Thymus (tissue), 11 donors: ENCODE results near the gene NUDT8. TPM values are rescaled to one million over a fixed set of nuclear protein-coding genes. Genes with fewer than 3 reads are reported as not detected.
"Not testable (repeated sequence)": the region's sequence is repeated elsewhere in the genome, so short reads cannot be mapped to it uniquely, and the experiment has no call there.

Source experiments
- DNase-seq, 9 donors: peaks; one replicate each; pipeline ENCODE4 v3.0.0-alpha.2; 2013; ENCODE audit warnings: low spot score in 9 of 9, low read depth in 6 of 9, missing footprints in 1 of 9
- H3K27ac ChIP-seq, 2 donors: one replicate each; pipeline ENCODE4 v1.5.1; 2013; ENCODE audit warnings: control low read depth in 1 of 2, low read depth in 1 of 2, low read length in 1 of 2, mild to moderate bottlenecking in 1 of 2, moderate library complexity in 1 of 2
- H3K27me3 ChIP-seq, 2 donors: one replicate each; pipeline ENCODE4 v1.5.1; 2013; ENCODE audit warnings: low read length in 1 of 2; ENCODE audit not compliant: control insufficient read depth in 2 of 2, insufficient read depth in 1 of 2
- H3K36me3 ChIP-seq, 2 donors: one replicate each; pipeline ENCODE4 v1.5.1; 2013; ENCODE audit warnings: low read length in 1 of 2, mild to moderate bottlenecking in 1 of 2, moderate library complexity in 1 of 2; ENCODE audit not compliant: control insufficient read depth in 2 of 2, insufficient read depth in 2 of 2
- H3K4me1 ChIP-seq, 2 donors: one replicate each; pipeline ENCODE4 v1.5.1; 2013; ENCODE audit warnings: low read length in 2 of 2; ENCODE audit not compliant: control insufficient read depth in 2 of 2, insufficient read depth in 2 of 2
- H3K4me3 ChIP-seq, 2 donors: one replicate each; pipeline ENCODE4 v1.5.1; 2013; ENCODE audit warnings: low read length in 2 of 2, control low read depth in 1 of 2, mild to moderate bottlenecking in 1 of 2
- H3K9me3 ChIP-seq, 2 donors: one replicate each; pipeline ENCODE4 v1.5.1; 2013; ENCODE audit warnings: low read length in 1 of 2, mild to moderate bottlenecking in 1 of 2; ENCODE audit not compliant: control insufficient read depth in 2 of 2, insufficient read depth in 1 of 2
- WGBS: extraction: QIAGEN DNeasy Blood & Tissue Kit; methylation state at CpG from one replicate; pipeline ENCODE4 v1.1.7; 2013; 5-methylcytosine and 5-hydroxymethylcytosine counted together
- polyA plus RNA-seq: library from polyadenylated mRNA; stranded (reverse); fragments of 200-250 nt; gene quantifications from one replicate; pipeline ENCODE4 v1.2.3, GENCODE V29; 2013
- total RNA-seq: library from RNA; stranded (reverse); fragments of 120-200 nt; gene quantifications from one replicate; pipeline ENCODE4 v1.2.4, GENCODE V29; 2013
- donor health status: healthy.

NUDT8 gene
- total and polyA plus RNA-seq, 2 donors = 4.7 to 5.8 TPM

DNA sequence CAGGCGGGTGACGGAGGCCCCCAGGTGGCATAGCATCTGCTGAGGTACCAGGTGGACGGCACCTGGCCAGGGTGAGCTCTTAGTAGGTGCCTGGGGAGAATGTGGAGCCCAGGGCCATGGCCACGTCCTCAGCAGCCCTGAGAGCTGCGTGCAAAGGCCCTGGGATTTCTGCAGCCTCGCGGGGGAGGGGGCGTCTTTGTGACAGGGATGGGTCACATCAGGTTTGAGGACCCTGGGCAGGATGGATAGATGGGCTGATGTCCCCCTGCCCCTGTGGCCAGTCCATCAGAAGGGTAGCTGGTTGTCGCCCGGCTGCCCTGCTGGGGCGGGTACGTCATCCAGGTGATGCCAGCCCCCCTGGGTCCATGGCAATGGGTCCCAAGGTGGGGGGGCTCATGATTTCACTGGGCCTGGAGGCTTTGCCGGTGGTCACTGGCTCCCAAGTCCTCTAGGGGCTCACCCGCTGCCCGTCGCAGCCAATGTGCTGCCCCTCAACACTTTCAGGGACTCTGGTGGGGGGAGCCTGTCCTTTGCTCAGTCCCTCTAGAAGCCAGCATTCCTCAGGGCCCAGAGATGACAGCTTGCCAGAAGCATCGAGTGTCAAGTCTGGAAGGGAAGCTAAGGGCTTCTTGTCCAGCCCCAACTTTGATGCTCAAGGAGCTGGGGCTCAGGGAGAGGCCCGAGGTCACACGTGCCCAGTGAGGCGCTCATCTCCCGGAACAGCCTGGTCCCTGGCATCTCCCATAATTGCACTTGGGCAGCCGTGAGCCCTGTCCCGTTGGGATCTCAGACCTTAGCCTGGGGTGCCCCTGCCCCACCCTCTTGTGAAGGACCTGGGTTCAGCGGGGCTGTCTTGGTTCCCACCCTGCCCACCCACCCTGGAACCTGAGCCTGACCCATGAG, 9.0 kb upstream of the NUDT8 start:
- DNase-seq = no peak
- no peaks in the 10 kb centered on the region for H3K36me3 ChIP-seq
- peaks cover 0 to 3% of the 10 kb centered on the region in 2 donors for H3K9me3 ChIP-seq
- H3K4me3 ChIP-seq = no peak overlapping the region
- 98% methylated on average over 24 of the region's 24 CpGs for WGBS
- peaks cover 0 to 2% of the 10 kb centered on the region in 2 donors for H3K4me1 ChIP-seq
- H3K27me3 ChIP-seq = peaks cover 0 to 8% of the 10 kb centered on the region in 2 donors
- no peak overlapping the region for H3K27ac ChIP-seq

DNA sequence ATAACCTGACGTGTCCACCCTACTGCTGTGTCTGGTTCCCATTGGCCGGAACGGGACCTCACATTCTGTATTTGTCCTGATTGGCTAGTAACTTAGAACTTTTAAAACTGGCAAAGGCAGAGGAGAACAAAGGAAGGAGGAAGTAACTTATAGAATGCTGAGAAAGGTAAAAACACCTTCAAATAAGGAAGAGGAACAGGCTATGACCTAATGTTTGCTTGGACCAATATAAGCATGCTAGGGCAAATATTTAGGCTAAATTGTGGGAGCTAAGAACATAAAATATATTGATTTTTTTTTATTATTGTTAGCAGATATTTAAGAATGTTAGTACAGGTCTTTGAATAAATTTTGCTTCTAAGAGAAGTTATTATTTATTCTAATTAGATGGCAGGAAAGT, 7.7 kb upstream of the NUDT8 start:
- not testable (repeated sequence) for H3K9me3 ChIP-seq, H3K36me3 ChIP-seq, H3K4me3 ChIP-seq, H3K27me3 ChIP-seq, H3K27ac ChIP-seq, DNase-seq, H3K4me1 ChIP-seq
- 99% methylated on average over 3 of the region's 3 CpGs for WGBS

DNA sequence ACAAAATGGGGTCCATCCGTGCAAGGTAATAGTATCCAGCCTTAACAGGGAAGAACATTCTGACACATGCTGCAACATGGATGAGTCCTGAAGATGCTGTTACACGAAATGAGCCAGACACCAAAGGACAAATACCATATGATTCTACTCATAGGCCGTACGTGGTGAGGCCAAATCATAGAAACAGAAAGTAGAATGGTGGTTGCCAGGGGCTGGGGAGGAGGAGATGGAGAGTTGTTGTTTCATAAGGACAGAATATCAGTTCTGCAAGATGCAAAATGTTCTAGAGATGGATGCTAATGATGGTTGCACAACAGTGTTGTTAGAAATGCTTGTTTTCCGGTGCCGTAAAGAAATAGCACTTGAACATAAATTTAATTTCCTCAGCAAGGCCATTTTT, 7.2 kb upstream of the NUDT8 start:
- H3K27ac ChIP-seq = no peak overlapping the region
- 89% methylated on average over 6 of the region's 6 CpGs for WGBS
- no peak for DNase-seq
- H3K9me3 ChIP-seq = no peaks in the 10 kb centered on the region
- H3K4me1 ChIP-seq = peaks cover 0 to 2% of the 10 kb centered on the region in 2 donors
- no peak overlapping the region for H3K4me3 ChIP-seq
- no peaks in the 10 kb centered on the region for H3K36me3 ChIP-seq
- H3K27me3 ChIP-seq = peaks cover 0 to 8% of the 10 kb centered on the region in 2 donors

DNA sequence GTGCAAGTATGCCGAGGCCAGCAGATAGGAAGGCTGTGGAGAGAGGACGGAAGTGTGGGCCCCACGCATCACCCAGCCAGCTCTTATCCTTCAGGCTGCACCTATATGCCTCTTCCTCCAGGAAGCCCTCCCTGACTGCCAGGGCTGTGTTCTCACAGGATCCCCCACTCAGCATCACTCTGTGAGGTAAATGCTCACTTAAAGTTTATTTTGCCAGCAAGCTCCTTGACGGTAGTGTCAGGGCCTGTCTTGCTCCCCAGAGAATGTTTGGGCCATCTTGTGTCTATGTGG, 5.4 kb upstream of the NUDT8 start:
- peaks cover 0 to 4% of the 10 kb centered on the region in 2 donors for H3K9me3 ChIP-seq
- H3K36me3 ChIP-seq = no peaks in the 10 kb centered on the region
- WGBS = 97% methylated on average over 4 of the region's 4 CpGs
- peaks cover 0 to 5% of the 10 kb centered on the region in 2 donors for H3K27me3 ChIP-seq
- DNase-seq = no peak
- H3K27ac ChIP-seq = no peak overlapping the region
- H3K4me3 ChIP-seq = no peak overlapping the region
- H3K4me1 ChIP-seq = peaks cover 7 to 11% of the 10 kb centered on the region in 2 donors

DNA sequence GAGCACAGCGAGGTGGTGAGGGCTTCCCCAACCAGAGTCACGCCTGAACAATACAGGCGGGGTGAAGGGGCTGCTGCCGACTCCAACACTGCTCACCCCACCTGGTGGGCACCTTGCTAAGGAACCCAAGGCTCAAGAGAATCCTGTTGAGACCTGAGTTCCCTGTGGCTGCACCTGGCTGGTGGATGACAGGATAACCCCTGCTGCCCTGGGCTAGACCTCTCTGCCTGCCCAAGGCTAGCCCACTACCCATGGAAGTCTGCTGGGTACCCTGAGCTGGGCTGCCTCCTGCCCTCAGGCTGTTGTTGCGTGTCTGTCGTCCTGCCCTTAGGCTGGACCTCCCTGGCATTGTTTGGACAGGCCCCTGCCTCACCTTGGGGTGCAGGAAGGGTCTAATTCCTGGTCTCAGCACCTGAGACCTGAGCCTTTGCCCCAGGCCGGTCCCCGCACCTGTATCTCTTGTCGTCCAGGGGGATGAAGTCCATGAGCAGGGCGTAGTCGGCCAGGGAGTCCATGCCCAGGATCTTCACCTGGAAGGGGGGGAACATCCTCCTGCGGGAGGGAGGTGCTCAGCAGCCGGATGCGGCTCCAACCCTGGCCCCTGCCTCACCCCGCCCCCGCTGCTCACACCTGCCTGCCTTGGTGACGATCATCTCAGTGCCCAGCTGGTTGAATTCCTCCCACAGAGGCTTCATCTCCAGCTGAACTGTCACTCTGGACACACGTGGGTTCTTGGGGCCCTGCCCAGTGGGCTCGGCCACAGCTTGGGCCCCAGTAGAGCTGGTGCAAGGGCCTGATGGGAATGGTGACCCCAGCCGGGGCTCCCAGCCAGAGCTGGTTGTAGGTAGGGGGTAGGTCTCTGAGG, 4.9 kb upstream of the NUDT8 start:
- H3K4me1 ChIP-seq = peaks cover 7 to 10% of the 10 kb centered on the region in 2 donors
- H3K27ac ChIP-seq = no peak overlapping the region
- 94% methylated on average over 20 of the region's 20 CpGs for WGBS
- no peak overlapping the region for H3K4me3 ChIP-seq
- no peaks in the 10 kb centered on the region for H3K36me3 ChIP-seq
- peaks cover 0 to 4% of the 10 kb centered on the region in 2 donors for H3K9me3 ChIP-seq
- DNase-seq = no peak
- H3K27me3 ChIP-seq = peaks cover 0 to 2% of the 10 kb centered on the region in 2 donors

DNA sequence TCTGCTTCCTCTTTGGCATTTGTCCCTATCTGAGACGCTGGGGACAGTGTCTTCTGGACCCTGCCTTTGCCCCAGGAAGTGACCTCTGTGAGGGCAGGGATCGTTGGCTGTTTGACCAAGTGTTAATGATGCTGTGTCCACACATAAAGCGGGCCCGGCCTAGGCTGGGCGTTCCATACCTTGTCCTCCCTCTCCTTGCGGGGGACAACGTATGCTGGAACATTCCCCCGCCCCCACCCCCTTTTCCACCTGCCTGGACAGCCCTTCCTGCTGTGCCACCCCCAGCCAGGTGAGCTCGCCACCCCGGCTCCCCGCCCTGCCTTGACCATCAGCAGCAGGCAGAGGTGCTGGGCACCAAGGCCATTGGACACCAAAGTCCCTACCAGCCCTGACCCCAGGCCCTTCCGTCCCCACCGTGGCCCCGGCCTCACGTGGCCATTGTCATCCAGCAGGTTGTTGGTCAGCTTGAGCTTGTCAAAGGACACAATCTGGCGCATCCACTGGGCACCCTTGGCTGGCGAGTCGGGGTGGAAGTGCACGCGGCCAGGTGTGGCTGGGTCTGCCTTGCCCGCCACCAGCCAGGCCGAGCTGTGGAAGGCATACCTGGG, 4.1 kb upstream of the NUDT8 start:
- no peak for DNase-seq
- no peaks in the 10 kb centered on the region for H3K36me3 ChIP-seq
- WGBS = 90% methylated on average over 22 of the region's 22 CpGs
- peaks cover 0 to 4% of the 10 kb centered on the region in 2 donors for H3K9me3 ChIP-seq
- H3K4me1 ChIP-seq = peaks cover 7 to 18% of the 10 kb centered on the region in 2 donors
- no peak overlapping the region for H3K4me3 ChIP-seq
- H3K27me3 ChIP-seq = no peaks in the 10 kb centered on the region
- no peak overlapping the region for H3K27ac ChIP-seq

DNA sequence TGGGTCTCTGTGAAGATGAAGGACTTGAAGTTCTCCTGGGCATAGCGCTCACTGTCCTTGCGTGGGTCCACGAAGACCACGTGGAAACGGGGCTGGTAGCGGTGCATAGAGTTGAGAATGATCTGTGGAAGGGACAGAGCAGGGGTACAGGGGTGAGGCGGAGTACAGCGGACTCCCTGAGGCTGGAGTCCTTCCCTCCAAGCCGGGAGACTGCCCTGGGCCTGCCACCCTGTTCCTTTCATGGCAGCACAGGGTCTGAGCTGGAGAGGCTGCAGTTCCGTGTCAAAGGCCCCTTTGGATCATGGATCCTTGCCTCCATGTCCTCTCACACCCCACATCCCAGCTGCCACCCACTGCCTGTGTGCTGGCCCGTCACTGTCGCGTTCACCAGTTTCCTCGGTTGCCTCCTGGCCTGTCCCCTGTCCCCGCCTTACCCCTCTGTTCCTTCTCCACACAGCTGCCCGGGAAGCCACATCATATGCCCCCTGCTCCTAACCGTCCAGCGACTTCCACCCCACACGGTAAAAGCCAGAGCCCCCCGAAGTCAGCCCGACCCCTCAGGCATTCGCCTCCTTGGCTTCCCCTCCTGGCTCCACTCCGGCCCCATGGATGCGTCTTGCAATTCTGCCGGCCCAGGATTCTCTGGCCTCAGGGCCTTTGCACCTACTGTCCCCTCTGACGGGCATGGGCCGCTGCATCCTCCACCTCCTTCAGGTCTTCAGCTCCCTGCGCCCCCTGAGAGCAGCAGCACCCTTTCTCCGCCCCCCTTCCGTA, 3.4 kb upstream of the NUDT8 start:
- 98% methylated on average over 30 of the region's 30 CpGs for WGBS
- H3K27me3 ChIP-seq = no peaks in the 10 kb centered on the region
- H3K4me3 ChIP-seq = no peak overlapping the region
- peaks cover 0 to 4% of the 10 kb centered on the region in 2 donors for H3K9me3 ChIP-seq
- peaks cover 7 to 20% of the 10 kb centered on the region in 2 donors for H3K4me1 ChIP-seq
- H3K27ac ChIP-seq = no peak overlapping the region
- H3K36me3 ChIP-seq = no peaks in the 10 kb centered on the region
- no peak for DNase-seq

DNA sequence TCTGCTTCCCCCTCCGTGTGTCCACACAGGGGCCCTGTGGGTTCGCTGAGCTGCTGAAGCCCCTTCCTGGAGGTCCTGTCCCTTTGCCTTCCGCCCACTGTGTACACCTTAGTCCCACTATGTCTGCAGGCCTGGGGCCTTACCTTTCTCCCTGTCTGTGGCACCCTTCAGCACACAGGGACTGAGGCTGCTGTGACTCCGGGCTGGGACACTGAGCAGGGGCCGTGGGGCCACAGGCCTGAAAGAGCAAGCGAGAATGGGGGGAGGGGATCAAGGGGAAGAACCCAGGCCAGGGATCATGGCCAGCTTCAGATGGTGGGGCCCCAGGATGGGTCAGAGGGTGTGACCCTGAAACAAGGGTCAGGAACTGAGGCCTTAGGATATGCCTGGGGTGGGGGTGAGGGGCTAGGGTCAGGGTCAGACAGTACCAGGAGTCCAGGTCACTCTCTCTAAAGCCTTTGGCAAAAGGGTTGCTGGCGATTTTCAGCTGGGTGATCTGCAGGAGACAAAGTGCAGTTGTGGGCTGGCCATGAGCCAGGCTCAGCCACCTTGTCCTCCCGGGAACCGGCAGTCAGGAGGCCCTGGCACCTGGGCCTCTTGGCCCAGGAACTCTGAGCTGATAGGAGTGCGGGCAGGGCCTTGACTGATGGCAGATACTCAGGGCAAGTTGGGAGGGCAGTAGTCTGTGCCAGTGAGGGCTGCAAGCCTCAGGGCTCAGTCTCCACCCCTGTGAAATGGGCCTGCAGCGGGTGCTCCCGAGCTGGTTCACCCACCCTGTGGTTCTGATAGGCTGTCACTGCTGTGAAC, 2.6 kb upstream of the NUDT8 start:
- H3K4me3 ChIP-seq = no peak overlapping the region
- H3K9me3 ChIP-seq = peaks cover 0 to 4% of the 10 kb centered on the region in 2 donors
- H3K4me1 ChIP-seq = peaks cover 7 to 20% of the 10 kb centered on the region in 2 donors
- H3K27ac ChIP-seq = no peak overlapping the region
- no peaks in the 10 kb centered on the region for H3K27me3 ChIP-seq
- DNase-seq = no peak
- 76% methylated on average over 12 of the region's 12 CpGs for WGBS
- H3K36me3 ChIP-seq = no peaks in the 10 kb centered on the region
